ENCODE data around the gene OR2A42. TPM values are rescaled to one million over a fixed set of nuclear protein-coding genes. Genes with fewer than 3 reads are reported as not detected.
"Not testable (repeated sequence)": the region's sequence is repeated elsewhere in the genome, so short reads cannot be mapped to it uniquely, and the experiment has no call there.

OR2A42 gene
- total RNA-seq, 3 donors from 2014 or later, result 0.32 TPM; not detected in 2

- no peak for DNase-seq
Measured at GRCh38 chr7:144256112-144256511, 16.7 kb upstream of the OR2A42 start.

GRCh38 chr7:144255471-144255897 lies 16.1 kb upstream of the OR2A42 start:
- no peak for DNase-seq
- Histone ChIP-seq H3K9me3 (no peaks in the 10 kb centered on the region), H3K4me1 (ENCODE audit: low read depth) (no peaks in the 10 kb centered on the region), H3K4me3 (no peak overlapping the region), H3K36me3 (ENCODE audit: low read depth) (no peaks in the 10 kb centered on the region)
- TF ChIP-seq CTCF (IDR thresholded peaks at IDR 0.05), result no peak
- intact Hi-C loops (cut with DNase I, micrococcal nuclease), result no loop called here
- no peak for ATAC-seq

More at GRCh38 chr7:144256112-144256511, 16.7 kb upstream of the OR2A42 start:
- Histone ChIP-seq H3K9me3 (no peaks in the 10 kb centered on the region), H3K4me1 (ENCODE audit: low read depth) (no peaks in the 10 kb centered on the region), H3K36me3 (ENCODE audit: low read depth) (no peaks in the 10 kb centered on the region), H3K4me3 (no peak overlapping the region)
- ATAC-seq, result no peak
- intact Hi-C loops (cut with DNase I, micrococcal nuclease), result no loop called here
- no peak for TF ChIP-seq CTCF (IDR thresholded peaks at IDR 0.05)

- H3K9me3 ChIP-seq; DNase-seq; intact Hi-C loops (cut with DNase I, micrococcal nuclease); H3K4me1 ChIP-seq (ENCODE audit: low read depth); ATAC-seq; H3K36me3 ChIP-seq (ENCODE audit: low read depth); H3K4me3 ChIP-seq: not testable (repeated sequence)
Measured at GRCh38 chr7:144252307-144252706, 12.9 kb upstream of the OR2A42 start.

GRCh38 chr7:144247674-144248330 lies 8.4 kb upstream of the OR2A42 start:
- H3K4me1 ChIP-seq (ENCODE audit: low read depth); H3K4me3 ChIP-seq; ATAC-seq; DNase-seq; H3K36me3 ChIP-seq (ENCODE audit: low read depth); H3K9me3 ChIP-seq; intact Hi-C loops (cut with DNase I, micrococcal nuclease): not testable (repeated sequence)

GRCh38 chr7:144246967-144247366 lies 7.6 kb upstream of the OR2A42 start:
- ATAC-seq; H3K4me3 ChIP-seq; H3K4me1 ChIP-seq (ENCODE audit: low read depth); H3K9me3 ChIP-seq; intact Hi-C loops (cut with DNase I, micrococcal nuclease); DNase-seq; H3K36me3 ChIP-seq (ENCODE audit: low read depth): not testable (repeated sequence)

- DNase-seq; H3K4me3 ChIP-seq; H3K36me3 ChIP-seq (ENCODE audit: low read depth); H3K9me3 ChIP-seq; intact Hi-C loops (cut with DNase I, micrococcal nuclease); ATAC-seq; H3K4me1 ChIP-seq (ENCODE audit: low read depth): not testable (repeated sequence)
Measured at GRCh38 chr7:144245372-144245771, 6.0 kb upstream of the OR2A42 start.

- H3K4me1 ChIP-seq (ENCODE audit: low read depth); H3K36me3 ChIP-seq (ENCODE audit: low read depth); intact Hi-C loops (cut with DNase I, micrococcal nuclease); ATAC-seq; H3K9me3 ChIP-seq; H3K4me3 ChIP-seq: not testable (repeated sequence)
- peak in 1 of 3 donors; percentile 3 for DNase-seq
Measured at GRCh38 chr7:144238530-144239082, 799 bp downstream of the OR2A42 start.

- H3K4me1 ChIP-seq (ENCODE audit: low read depth); H3K36me3 ChIP-seq (ENCODE audit: low read depth); H3K9me3 ChIP-seq; DNase-seq; intact Hi-C loops (cut with DNase I, micrococcal nuclease); ATAC-seq; H3K4me3 ChIP-seq: not testable (repeated sequence)
Measured at GRCh38 chr7:144233039-144233438, 6.4 kb downstream of the OR2A42 start.

GRCh38 chr7:144231027-144231426 lies 8.4 kb downstream of the OR2A42 start:
- H3K36me3 ChIP-seq (ENCODE audit: low read depth); DNase-seq; H3K4me3 ChIP-seq; H3K4me1 ChIP-seq (ENCODE audit: low read depth); intact Hi-C loops (cut with DNase I, micrococcal nuclease); ATAC-seq; H3K9me3 ChIP-seq: not testable (repeated sequence)

- peak in 1 of 3 donors; percentile 9 for DNase-seq
- H3K9me3 ChIP-seq; intact Hi-C loops (cut with DNase I, micrococcal nuclease); H3K4me1 ChIP-seq (ENCODE audit: low read depth); ATAC-seq; H3K4me3 ChIP-seq; H3K36me3 ChIP-seq (ENCODE audit: low read depth): not testable (repeated sequence)
Measured at GRCh38 chr7:144228810-144229209, 10.6 kb downstream of the OR2A42 start.

- DNase-seq; H3K4me3 ChIP-seq; H3K4me1 ChIP-seq (ENCODE audit: low read depth); H3K36me3 ChIP-seq (ENCODE audit: low read depth); intact Hi-C loops (cut with DNase I, micrococcal nuclease); ATAC-seq; H3K9me3 ChIP-seq: not testable (repeated sequence)
Measured at GRCh38 chr7:144226866-144227265, 12.5 kb downstream of the OR2A42 start.

- H3K4me3 ChIP-seq; DNase-seq; ATAC-seq; H3K9me3 ChIP-seq; H3K36me3 ChIP-seq (ENCODE audit: low read depth); intact Hi-C loops (cut with DNase I, micrococcal nuclease); H3K4me1 ChIP-seq (ENCODE audit: low read depth): not testable (repeated sequence)
Measured at GRCh38 chr7:144223675-144224074, 15.7 kb downstream of the OR2A42 start.
